ENCODE data around the gene PORCN. TPM values are rescaled to one million over a fixed set of nuclear protein-coding genes. Genes with fewer than 3 reads are reported as not detected.

Gene PORCN
- total and polyA plus RNA-seq, 9 of the 15 experiments (the other 6 are each of a cell fraction or from before 2014, with no cell fraction given): 0.34 to 5.1 (median 2.8) TPM

- in situ Hi-C loops (cut with MboI): loop anchor here (25.0 kb wide), 1 partner anchor 614 kb away; no protein-coding TSS in a partner anchor
- ATAC-seq: peak; percentile 90
- Histone ChIP-seq H3K4me3 (peak within 1 kb of the TSS; percentile 94), H3K9me1 (ENCODE audit: control insufficient read depth, insufficient read depth, low read length) (peaks cover 4% of the 10 kb centered on the region), H3K9ac (ENCODE audit: insufficient read depth in 1 of 2, low read depth in 2 of 2, low read length in 2 of 2) (peak within 1 kb of the TSS; percentile 91 to 98), H3K4me1 (replicated peaks in 1 of 2; ENCODE audit: control insufficient read depth in 2 of 2, insufficient read depth in 2 of 2, low read length in 2 of 2) (peaks cover 9 to 25% of the 10 kb centered on the region in 2 experiments; a peak in 4 of 5 replicates), H4K20me1 (replicated peaks; ENCODE audit: control insufficient read depth, insufficient read depth, low read length) (no peaks in the 10 kb centered on the region), H3K9me3 (replicated peaks; ENCODE audit: control insufficient read depth, insufficient read depth, low read depth, low read length) (no peaks in the 10 kb centered on the region), H3K27ac (ENCODE audit: extremely low read depth, low read depth, low read length) (peak within 1 kb of the TSS; percentile 85), H3K36me3 (ENCODE audit: control insufficient read depth, insufficient read depth, low read length) (peaks cover 35% of the 10 kb centered on the region; the same call in 2 of the 3 replicates), H3K27me3 (ENCODE audit: control insufficient read depth in 2 of 2, insufficient read depth in 2 of 2, low read length in 2 of 2) (no peaks in the 10 kb centered on the region), H3K79me2 (ENCODE audit: control insufficient read depth, insufficient read depth, low read length) (peaks cover 48% of the 10 kb centered on the region), H2AFZ (ENCODE audit: low read depth, low read length) (peak within 1 kb of the TSS; percentile 94), H3K4me2 (ENCODE audit: insufficient read depth, low read length) (peak within 1 kb of the TSS; percentile 94)
- ChIA-PET CTCF (ENCODE audit: low intra/inter-chr PET ratio) (no interaction called here), POLR2A (interaction anchor here (1.0 kb wide), 1 partner anchor 14 kb away, joined by 3 read pairs; no protein-coding TSS in a partner anchor)
- under 1% methylated on average over 49 of the region's 75 CpGs for WGBS (ENCODE audit: insufficient coverage, low coverage, missing lambda C conversion rate)
- FAIRE-seq: peak; percentile 99
- DNase-seq (ENCODE audit: extremely low read depth in 1 of 4, low spot score in 3 of 4): peak; percentile 77 to 93 (median 82)
- intact Hi-C loops (cut with micrococcal nuclease): no loop called here
- TSS peak; percentile 77 for BruUV-seq (replicated peaks)
- TF ChIP-seq ZBTB11 (CRISPR knock-in tag; IDR thresholded peaks at IDR 0.05) (peak in 1 of 3 experiments; percentile 81; a peak in 2 of 6 replicates), E2F6 (IDR thresholded peaks at IDR 0.05; ENCODE audit: borderline replicate concordance in 1 of 2, extremely low read depth in 1 of 2, insufficient read depth in 1 of 2, insufficient read length in 1 of 2, low read depth in 1 of 2, low read length in 1 of 2, poor library complexity in 1 of 2, severe bottlenecking in 1 of 2) (peak; percentile 63 to 84), ETV1 (tag; conservative IDR thresholded peaks at IDR 0.05; ENCODE audit: low read depth) (peak; percentile 35; the same call in 1 of the 2 replicates), E2F5 (CRISPR knock-in tag; IDR thresholded peaks at IDR 0.05) (no peak), NR2C1 (IDR thresholded peaks at IDR 0.05) (peak; percentile 85), NR2C1 (tag; IDR thresholded peaks at IDR 0.05) (peak; percentile 93), PML (IDR thresholded peaks at IDR 0.05; ENCODE audit: low read length) (peak; percentile 22; the same call in 1 of the 2 replicates), TBP (optimal IDR thresholded peaks at IDR 0.05; ENCODE audit: low read depth, low read length) (peak; percentile 69), PHB (CRISPR knock-in tag; IDR thresholded peaks at IDR 0.05) (no peak), OTX1 (CRISPR knock-in tag; IDR thresholded peaks at IDR 0.05) (no peak), YBX1 (IDR thresholded peaks at IDR 0.05) (no peak)
These were observed 32.8 kb upstream of the PORCN start, which contains the start of gene FTSJ1 for GRCh38 chrX:48475774-48476577. Gene FTSJ1, plus strand, starts transcription at chrX:48476199. Its CDS starts 1,849 bp downstream, at chrX:48478048.
